ENCODE data around the gene PIP5K1B.

Gene PIP5K1B

DNA sequence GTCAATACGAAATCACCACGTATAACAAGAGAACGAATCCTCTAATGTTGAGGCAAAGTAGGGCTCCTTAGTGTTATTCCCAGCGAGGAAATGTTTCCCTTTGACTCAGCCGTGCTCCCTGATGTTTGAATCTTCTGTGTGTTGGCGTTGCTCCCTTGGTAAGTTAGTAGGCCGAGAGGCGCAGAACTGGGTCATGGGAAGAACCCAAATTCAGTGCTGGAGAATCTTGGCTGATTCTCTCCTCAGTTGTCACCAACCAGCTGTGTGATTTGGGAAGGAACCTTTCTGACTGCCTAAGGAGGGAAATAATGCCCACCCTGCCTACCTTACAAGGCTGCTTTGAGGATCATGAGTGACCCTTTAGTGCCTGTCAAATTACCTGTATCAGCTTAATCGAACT, 286.4 kb downstream of the PIP5K1B start:
- Histone ChIP-seq H3K4me3 (ENCODE audit: low read depth, low read length) (no peak overlapping the region), H3K27me3 (replicated peaks) (no peaks in the 10 kb centered on the region), H3K36me3 (replicated peaks) (no peaks in the 10 kb centered on the region), H3K27ac (no peak overlapping the region)
- in situ Hi-C loops (cut with HindIII; ENCODE audit: low pct_ligation_motif_present, low sequenced_read_pairs): no loop called here
- TF ChIP-seq, protein P1, sequence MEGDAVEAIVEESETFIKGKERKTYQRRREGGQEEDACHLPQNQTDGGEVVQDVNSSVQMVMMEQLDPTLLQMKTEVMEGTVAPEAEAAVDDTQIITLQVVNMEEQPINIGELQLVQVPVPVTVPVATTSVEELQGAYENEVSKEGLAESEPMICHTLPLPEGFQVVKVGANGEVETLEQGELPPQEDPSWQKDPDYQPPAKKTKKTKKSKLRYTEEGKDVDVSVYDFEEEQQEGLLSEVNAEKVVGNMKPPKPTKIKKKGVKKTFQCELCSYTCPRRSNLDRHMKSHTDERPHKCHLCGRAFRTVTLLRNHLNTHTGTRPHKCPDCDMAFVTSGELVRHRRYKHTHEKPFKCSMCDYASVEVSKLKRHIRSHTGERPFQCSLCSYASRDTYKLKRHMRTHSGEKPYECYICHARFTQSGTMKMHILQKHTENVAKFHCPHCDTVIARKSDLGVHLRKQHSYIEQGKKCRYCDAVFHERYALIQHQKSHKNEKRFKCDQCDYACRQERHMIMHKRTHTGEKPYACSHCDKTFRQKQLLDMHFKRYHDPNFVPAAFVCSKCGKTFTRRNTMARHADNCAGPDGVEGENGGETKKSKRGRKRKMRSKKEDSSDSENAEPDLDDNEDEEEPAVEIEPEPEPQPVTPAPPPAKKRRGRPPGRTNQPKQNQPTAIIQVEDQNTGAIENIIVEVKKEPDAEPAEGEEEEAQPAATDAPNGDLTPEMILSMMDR (IDR thresholded peaks at IDR 0.05; ENCODE audit: low read depth, low read length, missing control alignments): no peak
- no peak for DNase-seq

DNA sequence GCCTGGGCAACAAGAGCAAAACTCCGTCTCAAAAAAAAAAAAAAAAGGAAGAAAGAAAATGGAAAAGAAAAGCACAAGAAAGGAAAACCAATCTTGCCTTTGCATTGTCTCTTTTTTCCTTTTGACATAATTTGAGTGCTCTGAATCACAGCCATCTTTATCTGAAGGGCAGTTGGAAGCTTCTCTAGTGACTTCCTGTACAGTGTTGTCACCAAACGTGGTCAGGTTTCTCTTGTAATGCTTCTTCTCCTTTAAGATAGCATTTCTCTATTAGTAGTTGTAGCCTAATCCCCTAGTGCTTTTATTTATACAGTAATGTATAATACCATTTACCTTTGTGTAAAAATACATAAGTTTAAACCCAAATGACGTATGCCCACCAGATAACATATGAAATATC, 290.7 kb downstream of the PIP5K1B start:
- TF ChIP-seq, protein P1 (IDR thresholded peaks at IDR 0.05; ENCODE audit: low read depth, low read length, missing control alignments): no peak
- DNase-seq: no peak
- in situ Hi-C loops (cut with HindIII; ENCODE audit: low pct_ligation_motif_present, low sequenced_read_pairs): no loop called here
- Histone ChIP-seq H3K27ac (no peak overlapping the region), H3K4me3 (ENCODE audit: low read depth, low read length) (no peak overlapping the region), H3K27me3 (replicated peaks) (no peaks in the 10 kb centered on the region), H3K36me3 (replicated peaks) (no peaks in the 10 kb centered on the region)

DNA sequence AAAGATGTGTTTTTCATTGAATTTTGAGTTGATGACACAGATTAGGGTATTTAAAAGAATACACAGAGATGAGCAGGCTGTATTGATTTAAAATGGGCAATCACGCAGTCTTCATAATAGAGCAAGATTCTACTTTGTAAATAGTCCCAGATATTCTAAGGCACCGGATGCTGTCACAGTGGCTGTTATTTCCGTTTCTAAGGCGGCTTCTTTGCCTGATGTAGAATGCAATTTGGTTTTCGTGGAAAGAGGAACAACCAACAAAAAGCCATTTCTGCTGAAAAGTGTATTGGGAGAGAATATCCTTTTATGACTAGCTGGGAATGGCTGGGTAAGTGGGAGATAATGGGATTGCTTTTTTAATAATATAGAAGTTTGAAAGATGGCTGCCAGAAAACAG, 291.4 kb downstream of the PIP5K1B start:
- H3K27ac ChIP-seq: no peak overlapping the region

DNA sequence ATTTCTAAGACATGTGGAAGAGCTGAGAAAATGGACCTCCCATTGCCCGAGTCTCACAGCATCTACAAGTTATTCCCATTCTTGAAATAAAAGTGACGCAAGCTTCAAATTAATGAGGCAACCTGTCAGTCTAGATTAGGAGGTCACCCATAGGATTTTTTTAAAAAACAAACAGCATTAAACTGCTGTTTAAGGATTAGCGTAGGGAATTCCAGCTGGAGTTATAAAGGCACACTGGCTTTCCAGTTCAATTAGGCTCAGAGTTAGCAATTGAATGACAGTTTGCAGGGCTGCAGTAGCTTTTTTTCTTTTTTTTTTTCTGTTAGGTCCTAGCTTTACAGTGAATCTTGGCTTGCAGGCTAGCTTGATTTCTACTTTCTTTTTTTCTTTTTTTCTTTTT, 292.6 kb downstream of the PIP5K1B start:
- no peak overlapping the region for H3K4me3 ChIP-seq (ENCODE audit: low read depth, low read length)
- in situ Hi-C loops (cut with HindIII; ENCODE audit: low pct_ligation_motif_present, low sequenced_read_pairs): no loop called here
- H3K27ac ChIP-seq: no peak overlapping the region
- no peak for DNase-seq
- H3K36me3 ChIP-seq (replicated peaks): no peaks in the 10 kb centered on the region
- TF ChIP-seq, protein P1 (IDR thresholded peaks at IDR 0.05; ENCODE audit: low read depth, low read length, missing control alignments): no peak
- H3K27me3 ChIP-seq (replicated peaks): no peaks in the 10 kb centered on the region

More for the DNA sequence above, 291.4 kb downstream of the PIP5K1B start:
- H3K27me3 ChIP-seq (replicated peaks): no peaks in the 10 kb centered on the region
- TF ChIP-seq, protein P1 (IDR thresholded peaks at IDR 0.05; ENCODE audit: low read depth, low read length, missing control alignments): no peak
- no peaks in the 10 kb centered on the region for H3K36me3 ChIP-seq (replicated peaks)
- in situ Hi-C loops (cut with HindIII; ENCODE audit: low pct_ligation_motif_present, low sequenced_read_pairs): no loop called here
- no peak overlapping the region for H3K4me3 ChIP-seq (ENCODE audit: low read depth, low read length)
- DNase-seq: no peak

DNA sequence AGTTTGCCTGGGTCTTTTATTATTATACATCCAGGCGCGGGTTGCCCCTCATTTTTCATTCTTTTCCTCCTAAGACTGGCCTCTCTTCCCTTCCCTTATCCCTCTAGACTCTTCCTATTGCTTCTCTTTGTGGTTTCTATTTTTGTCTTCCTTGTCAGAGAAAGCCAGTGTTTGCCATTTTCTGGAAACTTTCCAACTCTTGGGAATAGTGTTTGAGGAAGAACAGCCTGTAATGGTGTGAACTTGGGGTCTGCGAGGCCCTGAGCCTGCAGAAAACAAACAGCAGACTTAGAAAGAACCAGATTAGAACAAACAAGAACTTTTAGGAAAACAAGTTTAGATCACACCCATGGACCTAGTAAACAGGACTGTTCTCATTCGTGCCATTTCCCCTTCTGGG, 293.3 kb downstream of the PIP5K1B start:
- in situ Hi-C loops (cut with HindIII; ENCODE audit: low pct_ligation_motif_present, low sequenced_read_pairs): no loop called here
- Histone ChIP-seq H3K4me3 (ENCODE audit: low read depth, low read length) (no peak overlapping the region), H3K36me3 (replicated peaks) (no peaks in the 10 kb centered on the region), H3K27ac (no peak overlapping the region), H3K27me3 (replicated peaks) (no peaks in the 10 kb centered on the region)
- TF ChIP-seq, protein P1 (IDR thresholded peaks at IDR 0.05; ENCODE audit: low read depth, low read length, missing control alignments): no peak
- DNase-seq: no peak

DNA sequence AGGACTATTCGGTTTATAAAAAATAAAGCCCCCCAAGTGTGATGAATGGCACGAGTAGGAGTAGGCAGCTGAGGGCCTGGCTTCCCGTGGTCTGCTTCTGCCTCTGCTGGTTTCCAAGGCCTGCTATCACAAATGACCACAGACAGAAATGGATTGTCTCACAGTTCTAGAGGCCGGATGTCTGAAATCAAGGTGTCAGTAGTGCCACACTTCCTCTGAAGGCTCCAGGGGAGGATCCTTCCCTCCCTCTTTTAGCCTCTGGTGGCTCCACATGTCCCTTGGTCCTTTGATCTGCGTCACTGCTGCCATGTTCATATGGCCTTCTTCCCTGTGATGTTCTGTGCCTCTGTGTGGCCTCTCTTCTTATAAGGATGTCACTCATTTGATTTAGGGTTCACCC, 293.8 kb downstream of the PIP5K1B start:
- Histone ChIP-seq H3K27me3 (replicated peaks) (no peaks in the 10 kb centered on the region), H3K4me3 (ENCODE audit: low read depth, low read length) (no peak overlapping the region), H3K36me3 (replicated peaks) (no peaks in the 10 kb centered on the region), H3K27ac (no peak overlapping the region)
- DNase-seq: no peak
- TF ChIP-seq, protein P1 (IDR thresholded peaks at IDR 0.05; ENCODE audit: low read depth, low read length, missing control alignments): no peak
- in situ Hi-C loops (cut with HindIII; ENCODE audit: low pct_ligation_motif_present, low sequenced_read_pairs): no loop called here
